HCT116 (cell line): ENCODE data around the gene DOCK4.

Experiments used
- ELF1 ChIP-seq: IDR thresholded peaks from 2 replicates; pipeline ENCODE4 v1.6.1; 2012; ENCODE audit warnings: low read depth, borderline replicate concordance
- EZH2 ChIP-seq: fragments of 200-600 bp; sonication (generic); IDR thresholded peaks from 2 replicates; pipeline ENCODE4 v1.6.1; 2017; ENCODE audit warnings: antibody characterized with exemption, mixed run types
- POLR2A ChIP-seq: IDR thresholded peaks from 2 replicates; pipeline ENCODE4 v1.7.0; 2011; ENCODE audit warnings: borderline replicate concordance; ENCODE audit not compliant: insufficient read depth, insufficient read length; ENCODE audit errors: extremely low read depth
- POLR2AphosphoS5 ChIP-seq: IDR thresholded peaks from 2 replicates; pipeline ENCODE4 v1.6.1; 2011; ENCODE audit warnings: mild to moderate bottlenecking, low read depth, low read length, moderate library complexity
- RAD21 ChIP-seq: IDR thresholded peaks from 2 replicates; pipeline ENCODE4 v1.6.1; 2012; ENCODE audit warnings: low read depth, mild to moderate bottlenecking
- SIN3A ChIP-seq: IDR thresholded peaks from 2 replicates; pipeline ENCODE4 v1.6.1; 2012; ENCODE audit warnings: low read depth
- SP1 ChIP-seq: IDR thresholded peaks from 2 replicates; pipeline ENCODE4 v1.6.1; 2012; ENCODE audit warnings: low read depth
- TCF7L2 ChIP-seq: IDR thresholded peaks from 2 replicates; pipeline ENCODE4 v1.7.0; 2011; ENCODE audit warnings: borderline replicate concordance, inconsistent platforms; ENCODE audit not compliant: insufficient read depth, insufficient read length; ENCODE audit errors: extremely low read depth
- YY1 ChIP-seq: IDR thresholded peaks from 2 replicates; pipeline ENCODE4 v1.6.1; 2011; ENCODE audit warnings: low read length, low read depth, moderate library complexity, mild to moderate bottlenecking; ENCODE audit not compliant: insufficient replicate concordance; ENCODE audit errors: extremely low read depth
- ZFX ChIP-seq: fragments of 450-650 bp; IDR thresholded peaks from 2 replicates; pipeline ENCODE4 v1.6.1; 2017
- ZNF274 ChIP-seq: fragments of 200-500 bp; sonication (Bioruptor generic); IDR thresholded peaks from 2 replicates; pipeline ENCODE4 v1.6.1; 2014; ENCODE audit warnings: mild to moderate bottlenecking, low read depth, low read length, inconsistent platforms
- TF ChIP-seq, protein P1 (sequence below): IDR thresholded peaks from 2 replicates; pipeline ENCODE4 v1.6.1; 2012; ENCODE audit warnings: low read depth
- TF ChIP-seq, protein P2 (sequence below), 3 experiments: fragments of 200-600 bp in 1 of 3; sonication (generic) in 1 of 3; IDR thresholded peaks in 2 of 3; conservative IDR thresholded peaks in 1 of 3; 2 replicates each; pipeline ENCODE4 v1.5.1; 2012 to 2017; ENCODE audit warnings: low read depth in 2 of 3, low read length in 2 of 3, antibody characterized with exemption in 1 of 3, borderline replicate concordance in 1 of 3, control low read depth in 1 of 3, mild to moderate bottlenecking in 1 of 3, mixed read lengths in 1 of 3, mixed run types in 1 of 3, moderate library complexity in 1 of 3; ENCODE audit not compliant: insufficient read depth in 1 of 3
- TF ChIP-seq, protein P3 (sequence below): IDR thresholded peaks from 2 replicates; pipeline ENCODE4 v1.6.1; 2012

DNA sequence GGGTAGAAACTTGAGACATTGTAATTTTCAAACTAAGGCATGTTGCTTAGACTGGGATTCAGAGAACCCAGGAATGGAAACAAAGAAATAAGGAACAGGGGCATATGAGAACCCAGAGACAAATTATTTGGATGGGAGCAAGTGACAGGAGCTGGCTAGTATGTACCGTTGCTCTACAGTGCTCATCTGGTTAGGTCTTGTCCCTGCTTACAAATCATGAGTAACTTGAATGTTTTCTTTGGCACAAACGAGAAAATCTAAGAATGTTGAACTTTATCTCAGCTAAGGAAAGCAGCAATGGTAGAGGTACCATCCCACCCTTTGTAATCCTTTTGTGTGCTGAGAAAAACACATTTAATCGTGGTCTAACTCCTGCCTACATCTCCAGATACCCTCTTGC lies 527.9 kb downstream of the DOCK4 start:
- TF ChIP-seq POLR2AphosphoS5 (no peak), ZNF274 (no peak), POLR2A (no peak), TCF7L2 (no peak), YY1 (no peak), SIN3A (no peak), ELF1 (no peak), RAD21 (no peak), EZH2 (no peak), ZFX (no peak), SP1 (no peak)
- TF ChIP-seq, protein P1, sequence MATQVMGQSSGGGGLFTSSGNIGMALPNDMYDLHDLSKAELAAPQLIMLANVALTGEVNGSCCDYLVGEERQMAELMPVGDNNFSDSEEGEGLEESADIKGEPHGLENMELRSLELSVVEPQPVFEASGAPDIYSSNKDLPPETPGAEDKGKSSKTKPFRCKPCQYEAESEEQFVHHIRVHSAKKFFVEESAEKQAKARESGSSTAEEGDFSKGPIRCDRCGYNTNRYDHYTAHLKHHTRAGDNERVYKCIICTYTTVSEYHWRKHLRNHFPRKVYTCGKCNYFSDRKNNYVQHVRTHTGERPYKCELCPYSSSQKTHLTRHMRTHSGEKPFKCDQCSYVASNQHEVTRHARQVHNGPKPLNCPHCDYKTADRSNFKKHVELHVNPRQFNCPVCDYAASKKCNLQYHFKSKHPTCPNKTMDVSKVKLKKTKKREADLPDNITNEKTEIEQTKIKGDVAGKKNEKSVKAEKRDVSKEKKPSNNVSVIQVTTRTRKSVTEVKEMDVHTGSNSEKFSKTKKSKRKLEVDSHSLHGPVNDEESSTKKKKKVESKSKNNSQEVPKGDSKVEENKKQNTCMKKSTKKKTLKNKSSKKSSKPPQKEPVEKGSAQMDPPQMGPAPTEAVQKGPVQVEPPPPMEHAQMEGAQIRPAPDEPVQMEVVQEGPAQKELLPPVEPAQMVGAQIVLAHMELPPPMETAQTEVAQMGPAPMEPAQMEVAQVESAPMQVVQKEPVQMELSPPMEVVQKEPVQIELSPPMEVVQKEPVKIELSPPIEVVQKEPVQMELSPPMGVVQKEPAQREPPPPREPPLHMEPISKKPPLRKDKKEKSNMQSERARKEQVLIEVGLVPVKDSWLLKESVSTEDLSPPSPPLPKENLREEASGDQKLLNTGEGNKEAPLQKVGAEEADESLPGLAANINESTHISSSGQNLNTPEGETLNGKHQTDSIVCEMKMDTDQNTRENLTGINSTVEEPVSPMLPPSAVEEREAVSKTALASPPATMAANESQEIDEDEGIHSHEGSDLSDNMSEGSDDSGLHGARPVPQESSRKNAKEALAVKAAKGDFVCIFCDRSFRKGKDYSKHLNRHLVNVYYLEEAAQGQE = no peak
- TF ChIP-seq, protein P2, sequence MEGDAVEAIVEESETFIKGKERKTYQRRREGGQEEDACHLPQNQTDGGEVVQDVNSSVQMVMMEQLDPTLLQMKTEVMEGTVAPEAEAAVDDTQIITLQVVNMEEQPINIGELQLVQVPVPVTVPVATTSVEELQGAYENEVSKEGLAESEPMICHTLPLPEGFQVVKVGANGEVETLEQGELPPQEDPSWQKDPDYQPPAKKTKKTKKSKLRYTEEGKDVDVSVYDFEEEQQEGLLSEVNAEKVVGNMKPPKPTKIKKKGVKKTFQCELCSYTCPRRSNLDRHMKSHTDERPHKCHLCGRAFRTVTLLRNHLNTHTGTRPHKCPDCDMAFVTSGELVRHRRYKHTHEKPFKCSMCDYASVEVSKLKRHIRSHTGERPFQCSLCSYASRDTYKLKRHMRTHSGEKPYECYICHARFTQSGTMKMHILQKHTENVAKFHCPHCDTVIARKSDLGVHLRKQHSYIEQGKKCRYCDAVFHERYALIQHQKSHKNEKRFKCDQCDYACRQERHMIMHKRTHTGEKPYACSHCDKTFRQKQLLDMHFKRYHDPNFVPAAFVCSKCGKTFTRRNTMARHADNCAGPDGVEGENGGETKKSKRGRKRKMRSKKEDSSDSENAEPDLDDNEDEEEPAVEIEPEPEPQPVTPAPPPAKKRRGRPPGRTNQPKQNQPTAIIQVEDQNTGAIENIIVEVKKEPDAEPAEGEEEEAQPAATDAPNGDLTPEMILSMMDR (IDR thresholded peaks at IDR 0.05 in 2 of 3, conservative IDR thresholded peaks at IDR 0.05 in 1 of 3; ENCODE audit: borderline replicate concordance in 1 of 3, insufficient read depth in 1 of 3, low read depth in 2 of 3, low read length in 2 of 3) = no peak
- TF ChIP-seq, protein P3, sequence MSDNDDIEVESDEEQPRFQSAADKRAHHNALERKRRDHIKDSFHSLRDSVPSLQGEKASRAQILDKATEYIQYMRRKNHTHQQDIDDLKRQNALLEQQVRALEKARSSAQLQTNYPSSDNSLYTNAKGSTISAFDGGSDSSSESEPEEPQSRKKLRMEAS = no peak
